COLO829 (cell line): ENCODE measurements around the gene LMCD1.

Experiments
- DNase-seq: peaks from one replicate; pipeline ENCODE4 v3.0.0; 2012; ENCODE audit warnings: low spot score

The LMCD1 gene

GRCh38 chr3:8505621-8506020 lies 4.0 kb downstream of the LMCD1 start:
- DNase-seq = no peak

GRCh38 chr3:8506571-8507061 lies 5.0 kb downstream of the LMCD1 start:
- no peak for DNase-seq

DNA sequence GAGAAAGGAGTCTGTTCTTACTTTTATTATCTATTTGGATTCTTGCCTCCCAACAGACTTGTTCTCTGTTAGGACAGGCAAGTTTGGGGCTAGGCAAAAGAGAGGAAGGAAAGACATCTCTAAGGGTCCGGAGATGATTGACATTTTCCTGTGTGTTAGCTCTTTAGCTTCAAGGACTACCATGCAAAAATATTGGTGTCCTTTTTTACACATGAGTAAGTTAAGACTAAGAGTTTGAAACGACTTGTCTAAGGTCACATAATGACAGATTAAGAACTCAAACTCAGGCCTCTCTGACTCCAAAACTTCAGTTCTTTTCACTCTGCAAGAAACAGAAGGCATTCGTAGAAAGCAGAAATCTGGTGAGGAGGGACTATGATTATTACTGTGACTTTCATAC lies 5.9 kb downstream of the LMCD1 start:
- DNase-seq = no peak

- no peak for DNase-seq
Measured at GRCh38 chr3:8509961-8510360, 8.3 kb downstream of the LMCD1 start.

DNA sequence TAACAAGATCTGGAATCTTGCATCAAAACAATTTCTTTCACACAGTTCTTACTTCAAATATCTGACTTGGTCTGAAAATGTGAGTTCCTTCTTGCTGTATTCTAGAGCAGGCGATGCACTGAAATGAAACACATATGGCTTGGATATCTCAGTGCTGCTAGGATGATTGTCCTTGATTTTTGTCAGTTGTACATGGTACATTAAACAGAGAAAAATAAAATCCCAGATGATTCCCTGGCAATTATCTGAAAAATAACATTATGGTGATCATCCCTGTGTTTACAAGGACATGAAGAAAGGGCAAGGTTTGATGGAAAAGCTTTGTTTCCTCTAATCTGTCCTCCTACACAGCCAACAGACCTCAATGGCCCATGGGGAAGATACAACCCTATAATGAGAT lies 10.6 kb downstream of the LMCD1 start:
- no peak for DNase-seq

DNA sequence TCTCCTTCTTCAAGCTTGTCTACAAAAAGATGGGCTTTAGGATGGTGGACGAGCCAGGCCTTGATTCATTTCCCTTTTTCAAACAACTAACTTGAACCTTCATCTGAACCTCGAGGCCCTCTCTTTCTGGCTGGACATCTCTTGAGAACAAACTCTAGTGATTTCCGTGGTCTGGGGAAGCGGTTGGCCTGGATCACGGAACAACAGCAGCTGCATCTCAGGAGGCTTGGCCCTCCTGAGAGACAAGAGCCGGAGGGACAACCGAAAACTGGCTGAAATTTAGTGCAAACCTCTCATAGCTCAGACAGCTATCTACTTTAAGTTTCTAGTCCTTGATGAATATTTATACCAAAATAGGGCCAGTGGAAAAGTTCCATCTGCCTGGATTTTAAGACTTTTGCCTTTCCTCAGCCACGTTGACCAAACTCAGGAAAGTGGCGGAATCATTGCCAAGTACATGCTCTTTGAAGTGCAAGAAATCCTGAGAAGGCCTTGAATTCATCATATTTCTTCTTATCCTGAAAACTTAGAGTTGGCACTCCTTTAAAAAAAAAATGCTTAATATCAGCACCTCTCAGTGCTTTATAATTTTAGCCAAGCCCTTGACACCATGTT lies 14.5 kb downstream of the LMCD1 start:
- DNase-seq = no peak

DNA sequence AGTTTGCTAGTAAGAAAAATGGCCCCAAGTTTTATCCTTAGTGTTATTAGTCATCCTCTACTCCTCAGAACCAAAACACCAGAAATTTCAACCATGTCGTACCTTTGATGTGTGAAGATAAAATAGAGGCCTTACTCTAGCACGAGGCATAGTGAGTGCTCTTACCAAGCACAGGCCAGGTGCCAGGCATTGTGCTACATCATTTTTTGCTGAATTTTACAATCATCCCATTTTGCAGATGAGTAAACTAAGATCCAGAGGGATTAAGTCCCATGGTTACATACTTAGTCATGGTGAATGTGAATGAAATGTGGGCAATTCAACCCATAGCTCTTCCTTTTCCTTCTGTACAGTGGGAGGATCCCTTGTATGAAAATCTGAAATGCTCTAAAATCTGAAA lies 15.2 kb downstream of the LMCD1 start:
- DNase-seq = no peak

DNA sequence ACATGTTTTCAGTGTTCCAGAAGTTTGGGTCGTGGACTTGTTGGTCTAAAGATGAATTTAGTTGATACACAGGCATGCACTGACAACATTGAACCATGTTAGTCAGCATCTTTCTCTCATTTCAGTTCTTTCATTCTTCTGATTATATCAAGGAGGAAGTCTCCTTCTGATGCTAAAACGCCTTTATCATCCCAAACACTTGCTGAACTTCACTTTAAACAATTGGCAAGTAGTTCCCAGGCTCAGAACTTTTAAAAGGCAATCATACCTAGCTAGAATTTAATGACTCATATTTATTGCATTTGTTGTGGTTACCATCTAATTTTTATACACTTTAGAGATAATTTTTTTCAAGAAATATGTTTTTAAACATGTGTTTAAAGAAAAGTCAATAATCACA lies 15.9 kb downstream of the LMCD1 start:
- no peak for DNase-seq

DNA sequence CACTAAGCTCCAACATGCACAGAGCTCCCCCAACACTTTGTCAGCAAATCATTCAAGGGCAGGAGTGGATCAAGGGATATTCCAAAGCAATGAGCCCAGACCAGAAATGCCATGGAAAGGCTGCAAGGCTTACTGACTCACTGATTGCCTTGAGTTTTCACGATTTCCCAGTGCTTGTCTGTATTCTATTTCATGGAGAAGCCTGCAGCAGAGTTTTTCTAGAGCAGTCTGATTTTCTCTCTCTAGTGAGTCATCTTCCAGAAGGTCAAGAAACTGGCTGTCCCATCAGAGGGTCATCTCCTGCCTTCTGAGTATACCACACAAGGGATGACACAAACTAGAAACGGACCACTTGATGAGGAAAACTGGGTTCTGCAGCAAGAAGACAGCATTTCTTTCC lies 16.5 kb downstream of the LMCD1 start:
- DNase-seq = no peak

- DNase-seq = no peak
Measured at GRCh38 chr3:8519156-8519555, 17.5 kb downstream of the LMCD1 start.

- no peak for DNase-seq
Measured at GRCh38 chr3:8519774-8520448, 18.3 kb downstream of the LMCD1 start.

GRCh38 chr3:8520816-8521403 lies 19.3 kb downstream of the LMCD1 start:
- no peak for DNase-seq

DNA sequence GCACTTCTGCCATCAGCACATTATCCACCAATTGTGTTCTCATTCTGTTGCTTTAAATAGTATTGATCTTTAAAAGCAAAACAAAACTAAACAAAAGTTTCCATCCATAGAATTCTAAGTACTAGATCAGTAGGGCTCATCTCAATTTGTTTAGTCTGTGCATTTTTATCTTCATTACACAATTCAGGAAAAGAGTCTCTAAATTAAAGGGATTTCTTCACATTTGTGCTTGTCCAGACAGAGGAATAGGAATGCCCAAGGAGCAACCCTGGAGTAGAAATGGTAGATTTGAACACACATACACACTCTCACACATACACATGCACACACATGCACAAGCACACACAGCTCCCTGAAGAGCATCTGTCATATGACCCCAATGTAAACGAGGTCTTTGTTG lies 21.4 kb downstream of the LMCD1 start:
- no peak for DNase-seq

- no peak for DNase-seq
Measured at GRCh38 chr3:8524249-8524648, 22.6 kb downstream of the LMCD1 start.

DNA sequence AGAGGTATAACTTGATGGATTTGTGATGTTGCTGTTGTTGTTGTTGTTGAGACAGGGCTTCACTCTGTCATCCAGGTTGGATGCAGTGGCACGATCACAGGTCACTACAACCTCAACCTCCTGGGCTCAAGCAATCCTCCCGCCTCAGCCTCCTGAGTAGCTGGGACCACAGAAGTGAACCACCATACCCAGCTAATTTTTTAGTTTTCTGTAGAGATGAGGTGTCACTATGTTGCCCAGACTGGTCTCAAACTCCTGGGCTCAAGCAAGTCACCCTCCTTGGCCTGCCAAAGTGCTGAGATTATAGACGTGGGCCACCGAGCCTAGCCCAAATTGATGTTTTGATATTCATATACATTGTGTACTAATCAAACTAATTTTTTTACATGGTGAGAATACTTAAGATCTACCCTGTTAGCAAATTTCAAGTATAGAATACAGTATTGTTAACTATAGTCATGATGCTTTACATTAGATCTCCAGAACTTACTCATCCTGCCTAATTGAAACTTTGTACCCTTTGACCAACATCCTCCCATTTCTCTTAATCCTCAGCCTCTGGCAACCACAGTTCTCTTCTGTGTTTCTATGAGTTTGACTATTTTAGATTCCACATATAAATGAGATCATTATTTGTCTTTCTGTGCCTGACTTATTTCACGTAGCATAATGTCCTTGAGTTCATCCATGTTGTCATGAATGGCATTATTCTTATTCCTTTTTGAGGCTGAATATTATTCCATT lies 23.2 kb downstream of the LMCD1 start:
- no peak for DNase-seq

- no peak for DNase-seq
Measured at GRCh38 chr3:8525893-8526292, 24.3 kb downstream of the LMCD1 start.

- DNase-seq = no peak
Measured at GRCh38 chr3:8529181-8529637, 27.6 kb downstream of the LMCD1 start.

GRCh38 chr3:8529738-8530525 lies 28.3 kb downstream of the LMCD1 start:
- DNase-seq = no peak

- DNase-seq = no peak
Measured at GRCh38 chr3:8530581-8530980, 29.0 kb downstream of the LMCD1 start.

- no peak for DNase-seq
Measured at GRCh38 chr3:8532251-8532871, 30.7 kb downstream of the LMCD1 start.
